DOHH2 (cell line): Measurements from ENCODE around the gene GCNA.

Experiments
- H3F3A ChIP-seq: fragments of 200-600 bp; sonication (generic), shearing (Covaris generic); 2 replicates; pipeline ENCODE4 v1.6.0; 2016; ENCODE audit warnings: antibody characterized with exemption, mild to moderate bottlenecking; ENCODE audit not compliant: control insufficient read depth, insufficient read depth
- H3K27ac ChIP-seq: fragments of 200-600 bp; sonication (generic); 2 replicates; pipeline ENCODE4 v1.5.1; 2014; ENCODE audit warnings: low read depth, mild to moderate bottlenecking, low read length, moderate library complexity
- H3K27me3 ChIP-seq: fragments of 200-600 bp; sonication (generic); 2 replicates; pipeline ENCODE4 v1.6.1; 2014; ENCODE audit warnings: mild to moderate bottlenecking, low read length, mixed read lengths; ENCODE audit not compliant: control insufficient read depth
- H3K36me3 ChIP-seq: fragments of 200-600 bp; sonication (generic); 2 replicates; pipeline ENCODE4 v1.6.1; 2014; ENCODE audit warnings: mild to moderate bottlenecking, low read length, moderate library complexity, mixed read lengths; ENCODE audit not compliant: control insufficient read depth
- H3K4me1 ChIP-seq: fragments of 200-600 bp; sonication (generic); 2 replicates; pipeline ENCODE4 v1.6.1; 2014; ENCODE audit warnings: mild to moderate bottlenecking, low read length, mixed read lengths; ENCODE audit not compliant: control insufficient read depth
- H3K4me2 ChIP-seq: fragments of 200-600 bp; sonication (generic); 2 replicates; pipeline ENCODE4 v1.6.0; 2014; ENCODE audit warnings: mild to moderate bottlenecking, low read length, moderate library complexity
- H3K4me3 ChIP-seq: fragments of 200-600 bp; sonication (generic); 2 replicates; pipeline ENCODE4 v1.5.1; 2014; ENCODE audit warnings: mild to moderate bottlenecking, low read length, mixed read lengths
- H3K79me2 ChIP-seq: fragments of 200-600 bp; sonication (generic); 2 replicates; pipeline ENCODE4 v1.6.1; 2014; ENCODE audit warnings: mild to moderate bottlenecking, low read length, mixed read lengths; ENCODE audit not compliant: control insufficient read depth
- H3K9me2 ChIP-seq: fragments of 200-600 bp; sonication (generic); replicated peaks from 2 replicates; pipeline ENCODE4 v1.6.1; 2014; ENCODE audit warnings: mild to moderate bottlenecking, low read length, mixed read lengths; ENCODE audit not compliant: control insufficient read depth
- H3K9me3 ChIP-seq: fragments of 200-600 bp; sonication (generic); 2 replicates; pipeline ENCODE4 v1.6.1; 2014; ENCODE audit warnings: antibody characterized with exemption, low read length, mixed read lengths; ENCODE audit not compliant: control insufficient read depth, insufficient read depth
- H4K20me1 ChIP-seq: fragments of 200-600 bp; sonication (generic); 2 replicates; pipeline ENCODE4 v1.6.0; 2014; ENCODE audit warnings: low read depth, mild to moderate bottlenecking, antibody characterized with exemption, low read length, moderate library complexity; ENCODE audit not compliant: control insufficient read depth, insufficient read depth
- CTCF ChIP-seq: fragments of 200-600 bp; sonication (generic); IDR thresholded peaks from one replicate; pipeline ENCODE4 v1.5.1; 2014; ENCODE audit warnings: antibody characterized with exemption, mild to moderate bottlenecking, low read depth, low read length; ENCODE audit not compliant: poor library complexity, severe bottlenecking
- EZH2phosphoT487 ChIP-seq: fragments of 200-600 bp; sonication (generic); IDR thresholded peaks from 2 replicates; pipeline ENCODE4 v1.6.1; 2017; ENCODE audit warnings: borderline replicate concordance, mild to moderate bottlenecking, antibody characterized with exemption, low read length, moderate library complexity, mixed read lengths

GCNA gene

GRCh38 chrX:71619986-71620385 lies 41.7 kb downstream of the GCNA start:
- Histone ChIP-seq H3K4me3 (no peak overlapping the region), H3K4me2 (no peak overlapping the region), H3K79me2 (no peaks in the 10 kb centered on the region), H3K36me3 (no peaks in the 10 kb centered on the region), H3K9me3 (no peaks in the 10 kb centered on the region), H4K20me1 (no peaks in the 10 kb centered on the region), H3K27ac (no peak overlapping the region), H3K9me2 (no peaks in the 10 kb centered on the region), H3K27me3 (no peaks in the 10 kb centered on the region), H3K4me1 (peaks cover 18% of the 10 kb centered on the region), H3F3A (no peaks in the 10 kb centered on the region)
- no peak for TF ChIP-seq CTCF
- no peak for TF ChIP-seq EZH2phosphoT487

GRCh38 chrX:71621603-71622002 lies 43.4 kb downstream of the GCNA start:
- Histone ChIP-seq H3K9me2 (no peaks in the 10 kb centered on the region), H3K36me3 (no peaks in the 10 kb centered on the region), H3K4me3 (no peak overlapping the region), H4K20me1 (no peaks in the 10 kb centered on the region), H3K27ac (no peak overlapping the region), H3K79me2 (no peaks in the 10 kb centered on the region), H3F3A (no peaks in the 10 kb centered on the region), H3K9me3 (no peaks in the 10 kb centered on the region), H3K27me3 (no peaks in the 10 kb centered on the region), H3K4me1 (peaks cover 18% of the 10 kb centered on the region), H3K4me2 (no peak overlapping the region)
- TF ChIP-seq CTCF (no peak), EZH2phosphoT487 (no peak)

DNA sequence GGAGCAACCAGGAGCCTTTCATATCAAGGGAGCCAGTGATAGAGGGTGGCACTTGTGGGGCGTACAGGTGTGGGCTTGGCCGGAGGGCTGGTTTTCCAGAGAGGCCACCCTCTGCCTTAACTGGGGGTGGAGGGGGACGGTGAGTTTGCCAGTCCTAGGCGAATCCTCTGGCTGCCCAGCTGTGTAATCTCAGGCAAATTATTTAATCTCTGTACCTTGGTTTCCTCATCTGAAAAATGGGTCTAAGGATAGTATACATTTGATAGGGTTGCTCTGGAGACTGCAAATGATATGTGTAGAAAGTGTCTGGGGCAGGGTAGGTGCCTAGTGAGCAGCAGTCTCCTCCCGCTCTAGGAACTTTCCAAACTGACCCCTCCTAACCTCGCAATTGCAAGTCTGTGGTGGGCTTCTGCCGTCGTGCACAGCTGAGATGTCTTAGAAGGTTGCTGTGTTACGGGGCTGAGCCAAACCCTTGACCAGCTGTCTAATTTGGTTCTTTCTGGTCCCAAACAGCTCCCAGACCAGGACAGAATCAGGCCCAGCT lies 43.9 kb downstream of the GCNA start:
- Histone ChIP-seq H3K36me3 (no peaks in the 10 kb centered on the region), H3K4me3 (no peak overlapping the region), H3F3A (no peaks in the 10 kb centered on the region), H3K79me2 (no peaks in the 10 kb centered on the region), H3K4me1 (peaks cover 18% of the 10 kb centered on the region), H3K9me3 (no peaks in the 10 kb centered on the region), H4K20me1 (no peaks in the 10 kb centered on the region), H3K27ac (no peak overlapping the region), H3K27me3 (no peaks in the 10 kb centered on the region), H3K9me2 (no peaks in the 10 kb centered on the region), H3K4me2 (no peak overlapping the region; the same call in 1 of the 2 replicates)
- TF ChIP-seq EZH2phosphoT487, result no peak
- TF ChIP-seq CTCF, result no peak
